GM12878 (cell line): Measurements from ENCODE around the gene BDH1.

ENCODE experiments used
- JUND ChIP-seq: IDR thresholded peaks from 2 replicates; pipeline ENCODE4 v1.6.1; 2012; ENCODE audit warnings: low read depth, mild to moderate bottlenecking, low read length, improper control_type of control experiment, moderate library complexity
- SREBF1 ChIP-seq: IDR thresholded peaks from 2 replicates; pipeline ENCODE4 v1.6.1; 2012; ENCODE audit warnings: mild to moderate bottlenecking, low read length
- ZNF274 ChIP-seq: IDR thresholded peaks from one replicate; pipeline ENCODE4 v1.8.0; 2011; ENCODE audit not compliant: insufficient read length, insufficient read depth
- TF ChIP-seq, protein P1 (sequence below), 3 experiments: IDR thresholded peaks in 2 of 3; conservative IDR thresholded peaks in 1 of 3; 2 replicates each; pipeline ENCODE4 v1.5.1; 2011; ENCODE audit warnings: low read depth in 3 of 3, low read length in 3 of 3, mild to moderate bottlenecking in 3 of 3, control low read depth in 2 of 3, moderate library complexity in 2 of 3, inconsistent platforms in 1 of 3, mixed read lengths in 1 of 3; ENCODE audit not compliant: control insufficient read depth in 2 of 3, insufficient read depth in 1 of 3; ENCODE audit errors: extremely low read depth in 1 of 3

DNA sequence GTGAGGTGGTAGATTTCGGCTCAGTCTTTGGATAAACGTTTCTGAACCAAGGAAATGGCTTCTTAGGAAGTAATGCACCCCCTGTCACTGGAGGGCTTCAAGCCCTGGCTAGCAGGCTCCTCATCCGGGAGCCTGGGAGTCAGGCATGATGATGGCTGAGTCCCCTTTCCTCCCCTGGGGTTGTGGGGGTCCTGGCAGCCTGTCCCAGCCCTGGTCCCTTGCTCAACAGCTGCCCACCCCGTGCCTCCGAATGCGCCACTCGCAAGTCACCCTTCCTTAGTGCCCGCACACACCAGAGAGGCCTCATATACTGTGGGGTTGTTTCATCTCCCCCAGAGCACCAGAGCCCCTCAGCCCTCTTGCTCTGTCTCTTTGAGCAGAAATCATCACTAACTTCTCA, 48.2 kb downstream of the BDH1 start:
- TF ChIP-seq ZNF274 = no peak
- TF ChIP-seq, protein P1, sequence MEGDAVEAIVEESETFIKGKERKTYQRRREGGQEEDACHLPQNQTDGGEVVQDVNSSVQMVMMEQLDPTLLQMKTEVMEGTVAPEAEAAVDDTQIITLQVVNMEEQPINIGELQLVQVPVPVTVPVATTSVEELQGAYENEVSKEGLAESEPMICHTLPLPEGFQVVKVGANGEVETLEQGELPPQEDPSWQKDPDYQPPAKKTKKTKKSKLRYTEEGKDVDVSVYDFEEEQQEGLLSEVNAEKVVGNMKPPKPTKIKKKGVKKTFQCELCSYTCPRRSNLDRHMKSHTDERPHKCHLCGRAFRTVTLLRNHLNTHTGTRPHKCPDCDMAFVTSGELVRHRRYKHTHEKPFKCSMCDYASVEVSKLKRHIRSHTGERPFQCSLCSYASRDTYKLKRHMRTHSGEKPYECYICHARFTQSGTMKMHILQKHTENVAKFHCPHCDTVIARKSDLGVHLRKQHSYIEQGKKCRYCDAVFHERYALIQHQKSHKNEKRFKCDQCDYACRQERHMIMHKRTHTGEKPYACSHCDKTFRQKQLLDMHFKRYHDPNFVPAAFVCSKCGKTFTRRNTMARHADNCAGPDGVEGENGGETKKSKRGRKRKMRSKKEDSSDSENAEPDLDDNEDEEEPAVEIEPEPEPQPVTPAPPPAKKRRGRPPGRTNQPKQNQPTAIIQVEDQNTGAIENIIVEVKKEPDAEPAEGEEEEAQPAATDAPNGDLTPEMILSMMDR (IDR thresholded peaks at IDR 0.05 in 2 of 3, conservative IDR thresholded peaks at IDR 0.05 in 1 of 3; ENCODE audit: control insufficient read depth in 2 of 3, extremely low read depth in 1 of 3, insufficient read depth in 1 of 3, low read depth in 3 of 3, low read length in 3 of 3) = no peak
- no peak for TF ChIP-seq JUND
- TF ChIP-seq SREBF1 = no peak
